ENCODE measurements around the gene NOSIP.

DNA sequence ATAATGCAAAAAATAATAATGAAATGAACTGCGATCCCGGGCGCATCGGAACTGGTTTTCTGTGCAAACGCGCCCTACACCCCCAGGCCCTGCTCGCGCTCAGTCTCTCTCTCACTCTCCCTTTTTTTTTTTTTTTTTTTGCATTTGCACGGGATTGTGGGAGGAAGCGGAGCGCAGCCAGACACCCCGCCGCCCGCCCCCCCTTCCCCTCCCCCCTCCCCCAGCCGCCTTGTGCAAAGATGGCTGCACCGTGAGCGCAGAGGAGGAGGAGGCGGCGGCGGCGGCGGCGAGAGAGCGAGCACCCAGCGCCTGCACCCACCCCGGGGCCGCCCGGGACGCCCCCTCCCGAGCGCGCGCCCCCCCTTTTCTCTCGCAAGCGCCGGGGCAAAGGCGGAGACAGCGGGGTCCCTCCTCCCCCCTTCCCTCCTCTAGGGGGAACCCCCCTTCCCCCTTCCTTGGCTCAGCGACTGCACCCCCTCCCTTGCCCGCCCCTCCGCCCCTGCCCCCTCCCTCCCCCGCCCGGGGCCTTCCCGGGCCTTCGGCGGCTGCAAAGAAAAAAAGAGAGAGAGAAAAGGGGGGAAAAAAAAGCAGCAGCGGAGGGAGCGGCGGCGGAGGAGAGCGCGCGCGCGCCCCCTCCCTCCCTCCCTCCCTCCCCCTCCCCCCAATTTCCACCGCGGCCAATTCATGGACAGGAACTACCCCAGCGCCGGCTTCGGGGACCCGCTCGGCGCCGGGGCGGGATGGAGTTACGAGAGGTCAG lies 10.8 kb upstream of the NOSIP start, which contains the start of gene PRR12:
- TF ChIP-seq, protein P1, sequence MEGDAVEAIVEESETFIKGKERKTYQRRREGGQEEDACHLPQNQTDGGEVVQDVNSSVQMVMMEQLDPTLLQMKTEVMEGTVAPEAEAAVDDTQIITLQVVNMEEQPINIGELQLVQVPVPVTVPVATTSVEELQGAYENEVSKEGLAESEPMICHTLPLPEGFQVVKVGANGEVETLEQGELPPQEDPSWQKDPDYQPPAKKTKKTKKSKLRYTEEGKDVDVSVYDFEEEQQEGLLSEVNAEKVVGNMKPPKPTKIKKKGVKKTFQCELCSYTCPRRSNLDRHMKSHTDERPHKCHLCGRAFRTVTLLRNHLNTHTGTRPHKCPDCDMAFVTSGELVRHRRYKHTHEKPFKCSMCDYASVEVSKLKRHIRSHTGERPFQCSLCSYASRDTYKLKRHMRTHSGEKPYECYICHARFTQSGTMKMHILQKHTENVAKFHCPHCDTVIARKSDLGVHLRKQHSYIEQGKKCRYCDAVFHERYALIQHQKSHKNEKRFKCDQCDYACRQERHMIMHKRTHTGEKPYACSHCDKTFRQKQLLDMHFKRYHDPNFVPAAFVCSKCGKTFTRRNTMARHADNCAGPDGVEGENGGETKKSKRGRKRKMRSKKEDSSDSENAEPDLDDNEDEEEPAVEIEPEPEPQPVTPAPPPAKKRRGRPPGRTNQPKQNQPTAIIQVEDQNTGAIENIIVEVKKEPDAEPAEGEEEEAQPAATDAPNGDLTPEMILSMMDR (conservative IDR thresholded peaks at IDR 0.05; ENCODE audit: low read length) = no peak
- no peak for TF ChIP-seq EZH2phosphoT487 (IDR thresholded peaks at IDR 0.05; ENCODE audit: borderline replicate concordance, low read depth, low read length)
